Hair follicular keratinocyte (primary cell): ENCODE results near the gene ATP5F1C. TPM values are rescaled to one million over a fixed set of nuclear protein-coding genes. Genes with fewer than 3 reads are reported as not detected.

Experiments
- total RNA-seq: library from RNA; depleted of rRNA; stranded (reverse); fragments of >200 nt; gene quantifications from 2 replicates; pipeline ENCODE4 v1.2.3, GENCODE V29; 2015

ATP5F1C gene
- 298 and 349 TPM in 2 replicates for total RNA-seq

DNA sequence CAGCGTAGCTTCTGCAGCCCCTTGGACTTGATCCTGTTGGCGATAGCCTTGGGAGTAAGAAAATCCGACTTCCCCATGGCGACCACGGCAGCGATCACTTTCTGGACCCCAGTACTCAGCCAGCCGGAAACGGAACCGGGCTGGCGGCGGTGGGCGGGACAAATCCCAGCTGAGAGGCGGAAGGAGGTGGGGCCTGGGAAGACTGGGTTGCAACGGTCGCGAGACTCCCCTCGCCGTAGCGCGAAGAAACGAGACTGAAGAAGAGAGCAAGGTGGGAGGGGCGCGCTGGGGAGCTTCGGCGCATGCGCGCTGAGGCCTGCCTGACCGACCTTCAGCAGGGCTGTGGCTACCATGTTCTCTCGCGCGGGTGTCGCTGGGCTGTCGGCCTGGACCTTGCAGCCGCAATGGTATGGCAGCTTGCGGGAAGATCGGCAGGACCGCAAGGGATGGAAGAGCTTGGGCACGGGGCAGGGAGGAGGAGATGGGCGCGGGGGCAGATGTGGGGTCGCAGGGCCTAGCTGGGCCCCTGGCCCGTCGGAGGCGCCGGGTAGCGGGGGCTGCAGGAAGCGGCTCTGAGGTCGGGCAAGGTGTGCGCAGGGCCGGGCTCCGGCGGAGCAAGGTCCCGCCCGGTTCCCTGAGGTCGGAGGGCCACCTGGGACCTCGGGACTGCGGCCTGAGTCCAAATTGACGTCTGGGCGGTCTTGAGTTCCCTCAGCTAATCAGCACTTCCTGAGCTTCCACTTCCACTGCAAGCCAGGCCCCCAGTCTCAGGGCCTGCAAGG is at the start of gene ATP5F1C, which contains the start of gene KIN:
ATP5F1C (plus strand) TSS at position 321 of the 782 bp plus-strand sequence; CDS start at position 352, 31 bp downstream.
KIN (minus strand) TSS at position 137 of the 782 bp plus-strand sequence; CDS start at position 77, 60 bp downstream.

GRCh38 chr10:7818295-7819120 is 30.5 kb downstream of the ATP5F1C start, which contains the start of gene TAF3:
Gene TAF3, plus strand, starts transcription at chr10:7818505. Its CDS starts 205 bp downstream, at chr10:7818710.

Other genes starting within 250 kb of the ATP5F1C start
- gene ITIH5, start 121.2 kb upstream of the ATP5F1C start, total RNA-seq, result not detected in 2 replicates
- gene ITIH2, start 84.9 kb upstream of the ATP5F1C start, total RNA-seq, result not detected in 2 replicates
- 8.2 and 9.5 TPM in 2 replicates for gene KIN, start 184 bp upstream of the ATP5F1C start, total RNA-seq
- gene TAF3, start 30.3 kb downstream of the ATP5F1C start, total RNA-seq, result 2.9 and 3.3 TPM in 2 replicates